Mononuclear cell (primary cell): Measurements from ENCODE around the gene ANXA6. TPM values are rescaled to one million over a fixed set of nuclear protein-coding genes. Genes with fewer than 3 reads are reported as not detected.

Experiments used
- H3K27me3 ChIP-seq: 2 replicates; pipeline ENCODE4 v1.6.0; 2011; ENCODE audit warnings: low read length, control low read depth; ENCODE audit not compliant: insufficient read depth
- H3K4me1 ChIP-seq: 2 replicates; pipeline ENCODE4 v1.5.1; 2011; ENCODE audit warnings: mild to moderate bottlenecking, low read length, control low read depth; ENCODE audit not compliant: insufficient read depth
- H3K4me3 ChIP-seq: 2 replicates; pipeline ENCODE4 v1.5.1; 2011; ENCODE audit warnings: mild to moderate bottlenecking, low read length, moderate library complexity
- H3K9me3 ChIP-seq: 2 replicates; pipeline ENCODE4 v1.5.1; 2011; ENCODE audit warnings: low read depth, mild to moderate bottlenecking, control low read depth, low read length
- total RNA-seq: library from RNA; depleted of rRNA; stranded (reverse); fragments of >200 nt; gene quantifications from one replicate; pipeline ENCODE4 v1.2.3, GENCODE V29; 2012

The ANXA6 gene
- total RNA-seq, 1 donor = 127 TPM

GRCh38 chr5:151055336-151055735, 102.2 kb downstream of the ANXA6 start:
- Histone ChIP-seq H3K9me3 (no peaks in the 10 kb centered on the region), H3K4me1 (peaks cover 84% of the 10 kb centered on the region), H3K27me3 (no peaks in the 10 kb centered on the region), H3K4me3 (no peak overlapping the region)

DNA sequence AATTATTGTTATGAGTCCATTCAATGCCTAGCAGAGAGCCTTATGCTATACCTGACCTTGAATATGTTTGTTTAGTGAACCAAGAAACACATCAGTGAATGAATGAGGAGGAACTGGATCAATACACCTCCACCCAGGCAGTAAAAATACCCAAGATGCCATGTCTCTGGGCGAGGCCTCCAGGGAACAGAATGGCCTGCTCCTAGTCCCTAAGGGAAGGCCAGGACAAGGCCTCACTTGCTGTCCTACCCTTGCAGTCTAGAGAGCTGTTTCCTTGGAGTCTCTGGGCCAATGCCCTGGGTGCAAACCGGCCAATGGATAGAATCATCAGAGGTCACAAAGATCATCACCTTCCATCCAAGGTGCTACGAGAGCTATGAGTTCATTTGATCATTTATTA, 102.9 kb downstream of the ANXA6 start:
- Histone ChIP-seq H3K4me3 (no peak overlapping the region), H3K27me3 (no peaks in the 10 kb centered on the region), H3K9me3 (no peaks in the 10 kb centered on the region), H3K4me1 (peaks cover 77% of the 10 kb centered on the region)

DNA sequence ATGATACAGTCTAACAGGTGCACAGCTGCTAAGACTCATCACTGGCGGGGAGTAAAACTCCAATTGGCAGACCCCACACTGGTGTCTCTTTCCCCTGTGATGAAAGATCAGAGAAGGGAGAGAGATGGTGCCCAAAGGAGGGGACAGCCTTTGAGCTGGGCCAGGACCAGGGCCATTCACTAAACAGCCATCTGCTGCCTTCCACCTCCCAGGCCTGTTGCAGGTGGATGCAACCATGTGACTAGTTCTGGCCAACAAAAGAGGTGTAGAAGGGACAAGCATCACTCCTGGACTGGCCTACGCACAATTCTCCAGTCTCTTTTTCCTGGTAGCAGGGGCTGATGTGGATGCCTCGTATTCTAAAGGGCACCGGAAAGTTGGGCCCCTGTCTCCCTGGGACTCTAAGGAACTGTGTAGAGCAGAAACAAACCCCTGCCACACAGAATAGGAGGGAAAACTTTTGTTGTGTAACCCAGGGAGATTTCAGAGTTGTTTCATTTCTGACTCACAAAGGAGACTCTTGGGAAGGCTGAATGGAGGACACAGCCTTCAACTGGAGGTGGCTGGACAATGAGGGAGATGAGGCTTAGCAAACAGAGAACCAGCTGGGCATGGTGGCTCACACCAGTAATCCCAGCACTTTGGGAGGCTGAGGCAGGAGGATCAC, 103.7 kb downstream of the ANXA6 start:
- Histone ChIP-seq H3K9me3 (no peaks in the 10 kb centered on the region), H3K4me3 (no peak overlapping the region), H3K27me3 (no peaks in the 10 kb centered on the region), H3K4me1 (peaks cover 70% of the 10 kb centered on the region)

DNA sequence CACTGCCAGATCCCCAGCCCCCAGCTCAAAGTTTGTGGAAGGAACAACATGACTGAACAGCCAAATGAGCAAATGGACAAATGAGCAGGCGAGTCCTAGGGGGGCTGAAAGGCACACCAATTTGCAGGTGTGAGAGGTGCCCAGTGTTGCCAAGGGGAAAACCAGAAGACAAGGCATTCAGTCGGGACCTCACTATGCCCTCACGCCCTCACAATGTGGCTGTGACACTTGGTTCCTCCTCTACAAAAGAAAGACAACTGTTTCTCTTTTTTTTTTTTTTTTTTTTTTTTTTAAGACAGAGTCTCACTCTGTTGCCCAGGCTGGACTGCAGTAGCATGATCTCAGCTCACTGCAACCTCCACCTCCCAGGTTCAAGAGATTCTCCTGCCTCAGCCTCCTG, 104.7 kb downstream of the ANXA6 start:
- H3K4me1 ChIP-seq = peaks cover 59% of the 10 kb centered on the region
- no peaks in the 10 kb centered on the region for H3K9me3 ChIP-seq
- H3K27me3 ChIP-seq = no peaks in the 10 kb centered on the region
- H3K4me3 ChIP-seq = no peak overlapping the region

- Histone ChIP-seq H3K9me3 (no peaks in the 10 kb centered on the region), H3K27me3 (no peaks in the 10 kb centered on the region), H3K4me1 (peaks cover 51% of the 10 kb centered on the region), H3K4me3 (no peak overlapping the region)
Observed at GRCh38 chr5:151051931-151052608, 105.5 kb downstream of the ANXA6 start.

DNA sequence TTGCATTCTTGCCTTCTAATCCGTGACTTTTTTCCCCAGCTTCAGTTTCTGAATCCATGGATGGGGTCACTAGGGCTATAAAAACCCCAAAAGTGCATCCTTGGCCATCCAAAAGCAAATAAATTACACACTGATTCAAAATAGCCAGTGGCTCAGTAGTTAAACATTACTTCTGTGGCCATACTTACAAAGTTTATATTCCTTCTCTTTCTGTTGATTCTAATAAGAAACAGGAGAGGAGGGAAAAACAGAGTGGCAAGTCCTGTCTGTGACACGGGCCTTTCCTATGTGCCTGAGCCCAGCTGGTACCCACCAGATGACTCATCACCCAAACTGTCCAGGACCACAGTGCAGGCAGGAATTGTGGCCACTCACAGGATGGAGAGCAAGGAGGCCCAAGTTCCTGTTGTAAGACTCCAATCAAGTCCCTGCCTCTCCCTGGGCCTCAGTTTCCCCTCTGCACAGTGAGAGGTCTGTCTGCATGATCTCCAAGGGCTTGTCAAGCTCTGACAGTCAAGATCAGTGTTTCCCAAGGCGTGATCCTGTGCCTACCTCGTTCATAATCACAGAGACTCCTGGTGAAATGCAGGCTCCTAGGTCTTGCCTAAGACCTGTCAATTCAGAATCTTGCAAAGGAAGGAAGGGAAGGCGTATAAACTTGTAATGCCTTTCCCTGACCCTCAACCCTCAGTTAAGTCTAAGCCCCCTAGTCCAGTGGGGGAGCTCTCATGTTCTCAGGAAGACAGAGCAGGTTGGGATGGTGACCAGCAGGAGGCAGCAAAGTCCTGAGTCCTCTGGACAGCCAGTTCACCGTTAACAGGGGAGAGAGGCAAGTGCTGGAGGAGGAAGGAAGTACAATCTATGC, 106.3 kb downstream of the ANXA6 start:
- H3K4me3 ChIP-seq = no peak overlapping the region
- H3K4me1 ChIP-seq = peaks cover 44% of the 10 kb centered on the region
- no peaks in the 10 kb centered on the region for H3K9me3 ChIP-seq
- no peaks in the 10 kb centered on the region for H3K27me3 ChIP-seq

Other genes with a start within 250 kb of the ANXA6 start
- gene GPX3, start 137.2 kb downstream of the ANXA6 start, total RNA-seq = 1.6 TPM
- 222 TPM for gene TNIP1, start 76.7 kb downstream of the ANXA6 start, total RNA-seq
- 142 TPM for gene CCDC69, start 66.3 kb upstream of the ANXA6 start, total RNA-seq
- 38.9 TPM for gene GM2A, start 95.4 kb upstream of the ANXA6 start, total RNA-seq
- not detected for gene SLC36A3, start 146.0 kb upstream of the ANXA6 start, total RNA-seq
- not detected for gene SLC36A2, start 189.8 kb upstream of the ANXA6 start, total RNA-seq